ENCODE data around the gene PHF23.

Gene PHF23

DNA sequence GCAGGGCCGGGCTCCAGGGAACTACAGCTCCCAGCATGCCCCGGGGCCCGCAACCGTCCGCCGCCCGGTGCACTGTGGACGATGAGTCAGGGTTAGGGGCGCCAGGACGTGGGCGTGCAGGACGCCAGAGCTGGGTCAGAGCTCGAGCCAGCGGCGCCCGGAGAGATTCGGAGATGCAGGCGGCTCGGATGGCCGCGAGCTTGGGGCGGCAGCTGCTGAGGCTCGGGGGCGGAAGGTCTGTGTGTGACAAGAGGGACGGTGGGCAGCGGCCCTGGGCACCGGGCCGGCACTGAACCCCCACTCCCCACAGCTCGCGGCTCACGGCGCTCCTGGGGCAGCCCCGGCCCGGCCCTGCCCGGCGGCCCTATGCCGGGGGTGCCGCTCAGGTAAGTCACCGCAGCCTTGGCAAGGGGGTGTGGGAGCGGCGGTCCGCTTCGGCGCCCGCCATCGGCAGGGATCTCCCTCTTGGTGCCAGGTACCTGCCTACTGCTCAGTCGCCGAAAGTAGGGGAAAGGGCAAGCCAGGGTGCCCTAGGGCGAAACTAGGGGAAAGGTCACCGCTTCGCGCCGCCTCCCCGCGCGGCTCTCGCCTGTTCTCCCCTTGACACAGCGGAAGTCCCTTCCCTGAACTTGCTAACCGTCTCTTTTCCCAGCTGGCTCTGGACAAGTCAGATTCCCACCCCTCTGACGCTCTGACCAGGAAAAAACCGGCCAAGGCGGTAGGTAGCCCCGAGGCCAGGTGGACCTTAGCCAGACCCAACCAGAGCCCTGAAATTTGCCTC, 19.3 kb downstream of the PHF23 start, which contains the start of the genes ACADVL and DLG4:
Gene ACADVL (plus strand): TSS at position 127 of the 781 bp plus-strand sequence. CDS start 47 bp downstream, at position 174.
Gene DLG4 (minus strand): TSS at position 25 of the 781 bp plus-strand sequence.
- DNase-seq: no peak

DNA sequence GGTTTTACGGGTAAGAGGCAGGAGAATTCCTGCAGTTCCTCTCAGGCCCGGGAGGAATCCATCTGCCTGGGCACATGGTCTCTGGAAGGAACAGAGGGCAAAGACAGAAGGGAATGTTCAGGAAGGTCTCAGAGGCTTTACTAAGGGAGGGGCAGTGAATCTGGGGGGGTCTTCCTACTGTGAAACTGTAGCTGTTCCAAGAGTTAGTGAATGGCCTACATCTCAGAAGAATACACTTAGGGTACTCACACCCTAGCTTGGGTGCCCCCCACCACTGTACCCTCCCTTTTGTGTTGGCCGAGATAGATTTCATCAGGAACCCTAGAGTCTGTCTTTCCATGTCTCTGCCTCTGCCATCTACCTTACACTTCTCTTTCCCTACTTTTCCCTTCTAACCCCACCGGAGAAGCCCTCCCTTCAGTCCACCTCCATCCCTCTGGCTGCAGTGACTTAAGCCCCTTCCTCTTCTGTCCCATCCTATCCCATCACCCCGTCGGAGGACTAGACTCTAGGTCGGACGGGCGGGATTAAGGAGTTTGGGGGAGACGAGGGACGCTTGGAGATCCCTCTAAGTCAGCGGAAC, 19.9 kb downstream of the PHF23 start:
- peak; percentile 30 to 35 for DNase-seq

DNA sequence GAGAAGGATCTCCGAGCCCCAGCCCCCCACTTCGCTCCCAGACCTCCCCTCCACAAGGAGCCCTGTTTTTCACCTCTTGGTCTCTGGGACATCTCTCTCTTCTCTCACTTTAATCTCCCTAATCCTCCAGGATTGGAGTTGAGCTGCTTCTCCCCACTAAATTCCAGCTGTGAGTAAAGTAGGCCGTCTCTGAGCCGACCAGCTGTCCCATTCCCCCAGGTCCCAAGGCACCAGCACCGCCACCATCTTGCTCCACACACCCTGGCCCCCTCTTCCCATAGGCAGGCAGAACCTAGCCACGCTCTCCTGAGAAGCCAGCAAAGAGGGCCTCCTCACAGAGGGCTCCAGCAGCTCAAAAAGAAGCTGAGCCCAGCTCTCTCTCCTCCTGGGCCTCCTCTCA, 20.5 kb downstream of the PHF23 start:
- peak; percentile 19 to 61 for DNase-seq

DNA sequence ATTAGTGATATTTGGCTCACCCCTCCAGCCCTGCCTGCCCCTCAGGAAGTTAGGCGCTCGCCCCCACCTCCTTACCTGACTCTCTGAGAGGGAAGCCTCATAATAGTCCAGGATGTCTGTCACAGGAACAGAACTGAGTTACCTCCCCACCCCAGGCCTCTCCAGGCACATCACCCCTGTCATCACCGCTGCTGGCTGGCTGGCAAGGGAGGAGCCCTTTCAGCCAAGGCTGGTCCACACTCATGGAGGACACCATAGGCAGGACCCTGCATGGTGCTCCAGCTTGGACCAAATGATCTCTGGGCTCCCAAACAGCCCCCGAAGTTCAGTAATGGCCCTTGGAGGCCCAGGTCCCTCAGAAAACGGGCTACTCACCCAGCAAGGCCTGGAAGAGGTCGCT, 21.1 kb downstream of the PHF23 start:
- DNase-seq: no peak

DNA sequence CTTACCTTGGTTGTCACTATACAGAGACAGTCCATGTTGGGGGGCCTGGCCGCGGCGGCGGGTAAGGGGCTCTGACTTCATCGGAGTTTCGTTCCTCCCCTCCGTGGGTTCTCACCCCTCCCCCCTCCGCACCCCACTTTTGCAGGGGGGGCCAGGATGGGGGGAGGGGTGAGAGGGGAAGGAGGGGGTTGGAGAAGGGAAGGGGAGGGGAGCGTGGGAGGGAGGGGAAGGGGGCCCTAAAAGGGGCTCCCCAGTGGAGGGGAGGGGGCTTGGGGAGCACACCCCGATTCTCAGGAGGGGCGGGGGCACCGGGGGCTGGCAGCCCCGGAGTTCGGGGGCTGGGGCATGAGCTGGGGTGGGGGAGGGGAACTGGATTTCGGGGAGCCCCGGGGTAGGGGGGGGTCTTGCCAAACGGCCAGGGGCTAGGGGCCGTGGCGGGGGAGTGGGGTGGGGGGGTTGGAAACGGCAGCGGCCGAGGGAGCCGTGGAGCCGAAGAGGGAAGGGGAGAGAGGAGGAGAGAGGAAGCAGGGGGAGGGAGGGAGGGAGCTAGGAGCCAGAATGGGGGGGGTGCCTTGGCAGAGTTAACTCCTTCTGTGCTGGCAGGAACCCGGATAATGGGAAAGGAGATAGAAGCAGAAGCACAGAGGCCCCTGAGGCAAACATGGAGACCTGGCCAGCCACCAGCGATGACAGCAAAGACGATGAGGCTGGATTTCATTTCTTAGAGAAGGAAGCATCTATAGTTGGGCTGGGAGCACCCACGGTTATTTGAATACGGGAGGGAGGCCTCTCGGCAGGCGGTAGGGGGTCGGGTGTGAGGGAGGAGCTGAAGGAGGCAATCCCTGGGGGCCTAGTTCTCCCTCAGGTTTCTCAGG, 21.9 kb downstream of the PHF23 start:
- no peak for DNase-seq

DNA sequence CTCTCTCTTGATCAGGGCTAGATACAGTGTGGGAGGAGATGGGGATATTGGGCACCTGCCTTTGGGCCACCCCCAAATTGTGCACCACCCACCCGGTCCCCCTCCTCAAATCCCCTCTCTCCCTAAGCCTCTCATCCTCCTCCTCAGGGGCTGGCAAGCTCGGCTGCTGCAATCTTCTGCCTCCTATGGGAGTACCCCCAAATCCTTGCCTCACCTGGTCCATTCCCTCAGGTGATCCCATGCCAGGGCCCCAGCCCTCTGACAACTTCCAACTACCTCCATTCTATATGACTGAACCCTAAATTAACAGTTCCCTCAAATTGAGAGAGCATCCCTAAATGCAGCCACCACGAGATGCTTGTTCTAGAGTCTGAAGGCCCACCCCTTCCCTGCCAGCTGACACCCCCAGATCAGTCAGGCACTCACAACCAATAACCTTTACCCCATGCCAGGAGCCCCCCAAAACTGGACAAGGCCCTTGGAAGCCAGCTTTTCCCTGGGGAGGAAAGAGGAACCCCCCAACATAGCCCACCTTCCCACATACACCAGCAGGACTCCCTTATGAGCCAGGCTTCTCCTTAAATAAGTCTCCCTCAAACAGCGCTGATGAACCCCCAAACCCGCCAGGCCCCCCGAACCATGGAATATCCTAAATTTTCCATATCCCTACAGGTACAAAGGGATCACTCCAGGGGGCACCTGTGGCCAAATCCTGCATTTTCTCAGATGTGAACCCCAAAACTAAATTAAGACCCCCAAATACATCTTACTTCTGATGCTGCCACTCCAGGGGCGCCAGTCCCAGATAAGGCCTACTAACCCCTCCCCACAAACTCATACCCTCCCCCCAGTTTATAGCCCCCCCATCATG, 22.8 kb downstream of the PHF23 start:
- no peak for DNase-seq

DNA sequence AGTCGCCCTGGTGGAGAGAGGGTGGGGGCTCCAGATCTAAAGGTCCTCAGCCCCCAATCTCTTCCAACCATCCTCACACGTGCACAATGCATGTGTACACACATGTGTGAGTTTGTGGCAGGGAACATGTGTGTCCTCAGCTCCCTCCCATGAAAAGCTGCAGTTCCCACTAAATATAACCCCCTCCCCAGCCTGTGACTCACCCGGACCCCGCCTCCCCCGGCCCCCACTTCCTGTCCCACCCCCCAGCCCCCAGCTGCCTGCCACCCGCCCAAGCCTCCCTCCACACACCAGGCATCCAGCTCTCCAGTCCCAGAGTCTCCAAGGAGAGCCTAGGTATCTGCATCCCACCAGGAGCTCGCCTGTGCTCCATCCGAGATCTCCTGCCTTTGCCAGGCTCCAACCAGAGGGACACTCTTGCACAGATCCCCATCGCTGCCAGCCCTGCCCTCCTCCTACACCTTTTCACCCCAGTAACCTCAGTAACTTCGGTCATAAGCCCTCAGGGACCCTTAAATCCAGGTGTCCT, 23.5 kb downstream of the PHF23 start:
- DNase-seq: no peak

DNA sequence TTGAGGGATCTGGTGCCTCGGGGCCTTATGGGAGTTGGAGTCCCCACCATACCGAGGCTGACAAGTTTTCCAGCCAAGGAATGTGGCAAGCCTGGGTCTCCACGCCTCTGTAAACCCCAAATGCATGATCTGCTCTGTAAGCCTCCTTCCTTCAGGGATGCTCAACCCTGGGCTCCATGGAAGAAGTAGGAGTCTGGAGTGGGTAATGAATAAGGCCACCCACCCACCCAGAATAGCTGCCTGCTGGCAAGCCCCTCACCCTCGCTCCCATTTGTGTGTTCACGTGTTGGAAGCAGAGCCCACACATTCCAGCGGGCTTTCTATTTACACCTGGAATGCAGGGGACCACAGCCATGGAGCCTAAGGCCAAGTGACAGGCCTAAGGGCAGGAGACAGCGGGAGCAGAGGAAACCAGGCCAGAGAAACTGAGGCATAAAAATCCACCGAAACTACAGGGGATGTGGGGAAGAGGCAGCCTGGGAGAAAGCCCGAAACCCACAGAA, 24.1 kb downstream of the PHF23 start:
- no peak for DNase-seq

DNA sequence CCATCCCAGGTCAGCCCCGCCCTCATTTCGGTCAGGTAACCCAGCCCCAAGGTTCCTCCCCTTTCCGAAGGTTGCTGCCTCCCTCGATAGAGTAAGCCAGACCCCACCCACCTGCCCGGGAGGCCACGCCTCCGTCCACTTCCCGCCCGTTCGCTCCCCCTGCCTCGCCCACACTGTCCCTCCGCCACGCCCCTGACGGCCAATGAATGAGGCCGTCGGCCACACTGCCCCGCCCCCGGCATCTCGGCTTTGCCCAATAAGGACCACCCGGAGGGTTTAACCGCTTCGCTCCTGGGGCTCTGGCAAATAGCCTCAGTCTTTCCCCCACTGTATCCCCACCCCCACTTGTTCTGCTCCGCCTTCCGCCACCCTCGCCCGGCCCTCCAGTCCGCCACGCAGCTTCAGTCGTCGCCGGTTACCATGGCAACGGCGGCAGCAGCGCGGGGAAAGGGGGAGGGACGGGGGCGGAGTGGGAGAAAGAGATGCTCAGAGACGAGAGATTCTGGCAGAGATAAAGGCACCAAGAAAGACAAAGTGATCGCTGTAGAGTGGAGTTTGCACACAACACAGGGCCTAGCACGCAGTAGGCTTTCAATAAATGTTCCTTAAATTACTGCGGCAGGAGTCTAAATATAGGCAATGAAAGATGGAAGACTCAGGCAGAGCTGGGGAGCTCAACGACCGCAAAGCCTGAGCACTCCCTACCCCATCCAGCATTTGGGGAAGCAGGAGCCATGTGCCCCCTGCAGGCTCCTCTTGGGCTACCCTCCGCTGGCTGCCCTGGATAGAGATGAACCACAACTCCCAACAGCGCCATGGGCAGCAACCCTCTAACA, 24.7 kb downstream of the PHF23 start:
- peak; percentile 82 to 93 for DNase-seq

DNA sequence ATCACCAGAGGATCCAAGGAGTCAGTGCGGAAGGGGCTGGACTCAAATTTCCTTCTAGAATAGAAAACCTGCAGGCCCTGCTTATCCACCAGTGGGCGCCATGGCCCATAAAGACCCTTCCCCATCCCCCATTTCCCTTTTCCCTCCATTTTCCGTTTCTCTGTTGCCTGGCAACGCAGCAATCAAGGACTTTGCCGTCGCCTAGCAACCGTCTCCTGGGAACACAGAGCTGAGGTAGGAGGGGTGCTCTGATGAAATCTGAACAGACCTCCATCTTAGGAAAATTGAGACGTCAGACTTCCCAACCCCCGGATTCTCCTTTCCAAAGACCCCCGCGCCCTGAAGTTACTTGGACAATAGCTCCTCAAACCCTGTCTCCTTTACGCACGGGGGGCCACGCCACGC, 25.4 kb downstream of the PHF23 start:
- peak; percentile 79 to 90 for DNase-seq

DNA sequence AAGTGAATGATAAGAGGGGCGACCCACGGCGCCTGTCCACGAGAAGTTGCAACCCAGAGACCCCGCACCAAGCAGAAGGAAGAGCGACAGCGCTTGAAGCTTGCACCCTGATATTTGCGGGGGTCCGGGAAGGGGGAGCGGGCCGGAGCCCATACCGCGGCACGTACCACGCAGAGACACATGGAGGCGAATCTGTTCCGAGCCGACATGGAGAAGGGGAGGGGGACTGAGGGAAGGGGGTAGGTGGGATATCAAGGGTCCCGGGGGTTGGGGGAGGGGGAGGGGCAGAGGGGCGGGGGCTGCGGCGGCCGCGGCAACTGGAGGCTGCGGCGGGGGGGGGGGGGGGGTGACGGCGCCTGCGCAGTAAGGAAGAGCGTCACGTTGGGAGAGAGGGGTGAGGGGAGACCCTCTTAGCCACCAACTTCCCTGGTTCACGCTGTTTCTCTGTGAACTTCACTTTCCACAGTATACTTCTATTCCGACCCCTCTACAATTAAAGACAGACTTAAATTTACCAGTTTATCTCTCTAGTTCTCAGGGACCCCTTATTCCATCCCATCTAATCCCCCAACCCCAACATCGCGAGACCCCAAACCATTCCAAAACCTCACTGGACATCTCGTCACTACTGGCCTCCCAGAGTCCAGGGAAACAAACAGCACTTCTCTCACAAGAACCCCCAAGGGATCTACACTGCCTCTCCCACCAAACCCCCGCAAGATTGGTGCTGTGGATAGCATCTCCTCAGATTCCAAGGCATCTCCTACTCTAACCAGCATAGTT, 27.6 kb downstream of the PHF23 start:
- no peak for DNase-seq

DNA sequence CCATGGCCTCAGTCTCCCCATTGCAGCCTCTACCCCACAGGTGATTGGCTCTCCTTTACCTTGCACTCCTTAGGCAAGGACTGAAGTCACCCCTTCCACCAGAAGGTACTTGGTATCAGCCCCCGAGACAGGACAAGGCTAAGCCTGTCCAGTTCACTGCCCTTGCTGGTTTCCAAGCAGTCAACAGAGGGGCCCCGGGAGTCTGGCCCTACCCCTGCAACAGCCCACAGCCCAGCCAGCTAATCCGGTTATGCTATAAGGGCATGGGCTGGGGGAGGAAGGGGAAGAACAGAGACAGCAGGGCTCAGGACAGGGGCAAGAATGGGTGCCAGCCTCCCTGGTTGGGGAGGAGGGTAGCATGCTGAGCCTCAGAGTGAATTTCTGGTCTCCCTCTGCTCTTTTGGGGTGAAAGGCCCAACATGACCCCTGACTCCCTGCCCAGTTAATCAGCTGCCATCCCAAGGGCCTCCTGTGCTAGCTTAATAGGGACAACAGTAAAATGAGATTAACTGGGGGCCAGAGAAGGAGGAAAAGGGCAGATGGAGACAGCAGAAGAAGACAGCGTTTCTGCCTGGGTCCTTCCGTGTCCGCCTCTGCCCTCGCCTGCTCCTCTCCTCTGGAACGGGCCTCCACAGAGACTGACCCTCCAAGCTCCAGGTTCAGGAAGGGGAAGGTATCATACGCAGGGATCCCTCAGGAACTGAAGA, 30.4 kb downstream of the PHF23 start:
- DNase-seq: no peak

DNA sequence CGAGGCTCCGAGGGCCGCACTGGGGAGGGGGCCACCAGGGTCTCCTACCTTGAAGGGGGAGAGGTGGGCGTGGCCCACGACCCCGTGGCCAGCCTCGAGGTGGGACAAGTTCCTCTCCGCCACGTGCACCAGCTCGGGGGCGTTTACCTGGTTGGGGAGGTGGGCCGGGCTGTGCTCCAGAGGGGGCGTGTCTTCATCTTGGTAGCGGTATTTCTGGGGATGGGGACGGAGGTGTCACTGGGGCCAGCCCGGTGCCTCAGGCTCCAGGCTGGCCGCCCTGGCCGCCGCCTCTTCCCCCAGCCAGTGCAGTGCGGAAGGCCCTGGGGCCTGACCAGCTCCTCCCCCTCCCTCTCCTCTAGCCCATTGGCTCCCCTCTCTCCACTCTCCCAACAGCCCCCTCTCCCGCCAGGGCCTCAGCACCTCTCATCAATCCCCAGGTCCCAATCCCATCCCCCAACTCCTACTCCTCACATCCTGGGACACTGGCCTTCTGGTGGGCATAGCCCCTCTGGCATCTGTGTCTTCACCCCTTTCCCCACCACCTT, 31.2 kb downstream of the PHF23 start:
- DNase-seq: no peak

DNA sequence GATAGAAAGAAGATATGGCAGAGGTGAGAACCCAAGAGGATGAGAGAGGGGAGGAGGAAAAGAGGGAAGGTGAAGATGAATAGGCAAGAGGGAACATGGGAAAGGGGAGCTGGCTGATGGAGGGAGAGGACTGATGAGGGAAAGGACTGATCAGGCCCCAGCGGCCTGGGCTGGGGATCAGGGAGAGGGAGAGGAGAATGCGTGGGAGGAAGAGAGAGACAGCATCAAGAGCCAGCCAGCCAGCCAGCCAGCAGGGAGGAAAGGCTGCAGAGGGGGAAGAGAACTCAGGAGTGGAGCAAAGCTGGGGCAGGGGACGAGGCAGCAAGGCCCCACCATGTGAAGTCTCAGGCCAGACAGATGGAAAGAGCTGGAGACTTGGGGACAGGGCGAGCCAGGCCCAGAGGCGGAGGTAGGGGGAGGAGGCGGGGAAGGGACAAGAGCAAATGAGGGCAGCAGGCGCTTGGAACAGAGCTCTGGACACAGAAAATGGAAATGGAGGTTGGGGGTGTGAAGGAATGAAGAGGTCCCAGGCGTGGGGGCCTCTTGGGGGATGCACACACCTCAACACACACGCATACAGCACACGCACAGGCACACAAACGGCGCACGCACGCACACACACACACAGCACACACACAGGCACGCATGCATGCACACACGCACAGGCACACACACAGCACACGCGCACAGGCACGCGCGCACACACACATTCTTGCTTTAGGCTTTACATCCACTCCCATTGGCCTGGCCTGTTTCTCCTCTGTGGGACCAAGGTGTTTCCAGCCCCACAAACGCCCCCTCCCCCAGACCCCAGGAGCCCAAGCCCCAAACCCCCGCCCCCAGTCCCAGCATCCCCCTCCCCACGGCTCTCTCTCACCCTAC, 31.9 kb downstream of the PHF23 start:
- no peak for DNase-seq

DNA sequence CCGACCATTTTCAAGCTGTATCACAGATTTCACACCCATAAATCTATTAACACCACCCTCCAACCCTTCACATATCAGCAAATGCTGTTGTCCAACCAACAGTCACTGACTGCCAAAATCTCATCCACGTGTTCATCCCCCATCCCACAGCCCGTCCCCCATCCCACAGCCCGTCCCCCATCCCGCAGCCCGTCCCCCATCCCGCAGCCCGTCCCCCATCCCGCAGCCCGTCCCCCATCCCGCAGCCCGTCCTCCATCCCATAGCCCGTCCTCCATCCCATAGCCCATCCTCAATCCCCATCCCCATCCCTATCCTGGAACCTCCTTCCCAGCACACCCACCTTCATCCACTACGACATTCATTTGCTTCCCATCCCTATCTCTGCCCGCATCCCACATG, 33.7 kb downstream of the PHF23 start:
- DNase-seq: no peak

DNA sequence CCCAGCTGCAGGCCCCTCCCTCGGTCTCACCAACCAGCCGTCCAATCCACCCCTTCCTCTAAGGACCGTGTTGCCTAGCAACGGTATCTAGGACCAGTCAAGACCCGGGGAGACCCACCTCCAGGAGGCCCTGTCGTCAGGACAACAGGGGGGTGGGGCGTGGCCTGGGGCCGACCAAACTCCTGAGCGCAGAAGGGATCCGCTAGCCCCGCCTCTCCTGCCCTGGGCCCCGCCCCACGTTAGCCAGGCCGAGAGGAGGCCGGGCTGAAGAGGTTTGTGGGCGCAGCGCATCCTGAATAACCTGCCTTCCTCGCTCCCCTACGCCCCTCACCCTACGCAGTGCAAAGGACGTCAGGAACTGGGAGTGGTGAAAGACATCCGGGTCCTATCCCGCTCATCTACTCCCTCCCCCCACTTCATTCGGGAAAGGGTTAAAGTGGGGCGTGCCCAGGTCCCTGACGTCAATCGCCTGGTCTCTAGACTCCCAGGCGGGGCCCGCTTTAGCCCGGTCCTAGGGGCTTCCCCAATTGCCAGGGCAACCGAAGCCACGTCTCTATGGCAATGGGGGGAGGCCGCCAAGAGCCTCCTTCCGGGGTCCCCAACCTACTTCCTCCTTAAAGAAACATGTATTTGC, 34.3 kb downstream of the PHF23 start:
- DNase-seq: peak; percentile 80 to 90

DNA sequence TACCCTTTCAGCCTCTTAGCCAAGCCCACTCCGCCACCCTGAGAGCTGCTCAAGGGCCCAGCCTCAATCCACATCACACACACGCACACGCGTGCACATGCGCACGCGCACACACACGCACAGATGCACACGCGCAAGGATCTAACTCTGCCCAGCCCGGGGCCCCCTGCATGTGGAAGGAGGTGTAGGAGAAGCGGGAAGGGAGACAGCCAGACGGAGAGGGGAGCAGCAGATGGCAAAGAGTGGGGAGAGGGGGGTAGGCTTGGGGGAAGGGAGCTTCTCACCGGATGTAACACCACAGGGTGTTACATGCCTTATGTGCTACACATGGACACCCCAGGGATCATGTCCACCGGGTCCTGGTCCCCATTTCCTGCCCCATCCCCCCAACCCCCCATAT, 34.9 kb downstream of the PHF23 start:
- DNase-seq: peak; percentile 58 to 87

DNA sequence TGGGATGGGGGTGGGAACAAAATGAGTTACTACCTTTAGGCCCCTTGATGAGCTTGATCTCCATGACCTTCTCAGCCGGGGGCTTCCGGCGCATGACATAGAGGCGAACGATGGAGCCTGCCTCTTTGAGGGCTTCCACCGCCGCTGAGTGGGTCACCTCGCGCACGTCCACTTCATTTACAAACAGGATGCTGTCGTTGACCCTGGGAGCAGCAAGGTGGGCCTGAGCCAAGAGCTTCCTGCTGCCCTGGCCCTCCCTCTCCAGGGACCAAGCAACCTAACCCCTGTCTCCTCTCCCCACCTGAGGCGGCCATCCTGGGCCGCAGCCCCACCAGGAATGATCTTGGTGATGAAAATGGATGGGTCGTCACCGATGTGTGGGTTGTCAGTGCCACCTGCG, 35.9 kb downstream of the PHF23 start:
- no peak for DNase-seq
